Measurements from ENCODE around the gene RCBTB2.

Gene RCBTB2

DNA sequence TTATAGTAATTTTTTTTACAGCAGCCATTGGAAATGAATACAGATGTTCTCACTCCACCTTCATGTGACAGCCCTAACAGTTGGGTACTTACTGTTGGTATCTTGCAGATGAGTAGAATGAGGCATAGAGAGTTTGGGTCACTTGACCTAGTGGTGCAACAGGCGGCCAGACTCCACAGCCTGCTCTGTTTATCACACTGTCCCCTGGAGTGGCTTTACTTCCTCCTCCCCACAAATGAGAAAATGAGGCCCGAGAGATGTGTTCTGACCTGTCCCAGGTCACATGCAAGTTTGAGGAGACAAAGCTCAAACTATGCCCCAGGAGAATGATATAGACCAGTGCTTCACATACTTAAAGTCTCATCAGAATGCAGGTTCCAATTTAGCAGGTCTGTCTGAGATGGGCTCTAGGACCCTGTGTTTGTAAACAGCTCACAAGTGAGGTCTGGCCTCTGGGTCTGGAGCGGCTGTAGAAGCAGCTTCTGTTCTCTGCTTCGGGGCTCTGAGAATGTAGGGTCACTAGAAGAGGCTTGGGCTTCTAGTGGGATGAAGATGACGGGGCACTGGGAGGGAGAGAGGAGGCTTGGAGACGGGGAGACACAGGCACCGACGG lies 37.4 kb upstream of the RCBTB2 start:
- H3K27me3 ChIP-seq (ENCODE audit: insufficient read depth, low read length, poor library complexity, severe bottlenecking): peaks cover 15% of the 10 kb centered on the region
- H3K9me3 ChIP-seq (ENCODE audit: insufficient read depth, low read depth, low read length): no peaks in the 10 kb centered on the region
- H3K4me1 ChIP-seq (ENCODE audit: insufficient read depth, low read length, poor library complexity, severe bottlenecking): peaks cover 41% of the 10 kb centered on the region
- TF ChIP-seq, protein P1, sequence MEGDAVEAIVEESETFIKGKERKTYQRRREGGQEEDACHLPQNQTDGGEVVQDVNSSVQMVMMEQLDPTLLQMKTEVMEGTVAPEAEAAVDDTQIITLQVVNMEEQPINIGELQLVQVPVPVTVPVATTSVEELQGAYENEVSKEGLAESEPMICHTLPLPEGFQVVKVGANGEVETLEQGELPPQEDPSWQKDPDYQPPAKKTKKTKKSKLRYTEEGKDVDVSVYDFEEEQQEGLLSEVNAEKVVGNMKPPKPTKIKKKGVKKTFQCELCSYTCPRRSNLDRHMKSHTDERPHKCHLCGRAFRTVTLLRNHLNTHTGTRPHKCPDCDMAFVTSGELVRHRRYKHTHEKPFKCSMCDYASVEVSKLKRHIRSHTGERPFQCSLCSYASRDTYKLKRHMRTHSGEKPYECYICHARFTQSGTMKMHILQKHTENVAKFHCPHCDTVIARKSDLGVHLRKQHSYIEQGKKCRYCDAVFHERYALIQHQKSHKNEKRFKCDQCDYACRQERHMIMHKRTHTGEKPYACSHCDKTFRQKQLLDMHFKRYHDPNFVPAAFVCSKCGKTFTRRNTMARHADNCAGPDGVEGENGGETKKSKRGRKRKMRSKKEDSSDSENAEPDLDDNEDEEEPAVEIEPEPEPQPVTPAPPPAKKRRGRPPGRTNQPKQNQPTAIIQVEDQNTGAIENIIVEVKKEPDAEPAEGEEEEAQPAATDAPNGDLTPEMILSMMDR (conservative IDR thresholded peaks at IDR 0.05; ENCODE audit: low read length): no peak
- TF ChIP-seq EZH2phosphoT487 (IDR thresholded peaks at IDR 0.05; ENCODE audit: borderline replicate concordance): no peak
- no peak overlapping the region for H2AFZ ChIP-seq (ENCODE audit: low read length)
- H3K4me3 ChIP-seq (ENCODE audit: low read length, poor library complexity, severe bottlenecking): no peak overlapping the region
- peak overlapping the region; percentile 76 for H3K4me2 ChIP-seq (ENCODE audit: low read depth, low read length, poor library complexity, severe bottlenecking)
- no peaks in the 10 kb centered on the region for H3F3A ChIP-seq (ENCODE audit: low read depth)
- no peaks in the 10 kb centered on the region for H3K36me3 ChIP-seq (ENCODE audit: insufficient read depth, low read length)
- no peaks in the 10 kb centered on the region for H3K79me2 ChIP-seq (ENCODE audit: insufficient read depth, low read length)
- H3K9ac ChIP-seq (ENCODE audit: low read depth, low read length, poor library complexity, severe bottlenecking): no peak overlapping the region
- H4K20me1 ChIP-seq (ENCODE audit: insufficient read depth, low read length, poor library complexity, severe bottlenecking): no peaks in the 10 kb centered on the region
- no peaks in the 10 kb centered on the region for H3K9me2 ChIP-seq (replicated peaks; ENCODE audit: low read depth, low read length)

DNA sequence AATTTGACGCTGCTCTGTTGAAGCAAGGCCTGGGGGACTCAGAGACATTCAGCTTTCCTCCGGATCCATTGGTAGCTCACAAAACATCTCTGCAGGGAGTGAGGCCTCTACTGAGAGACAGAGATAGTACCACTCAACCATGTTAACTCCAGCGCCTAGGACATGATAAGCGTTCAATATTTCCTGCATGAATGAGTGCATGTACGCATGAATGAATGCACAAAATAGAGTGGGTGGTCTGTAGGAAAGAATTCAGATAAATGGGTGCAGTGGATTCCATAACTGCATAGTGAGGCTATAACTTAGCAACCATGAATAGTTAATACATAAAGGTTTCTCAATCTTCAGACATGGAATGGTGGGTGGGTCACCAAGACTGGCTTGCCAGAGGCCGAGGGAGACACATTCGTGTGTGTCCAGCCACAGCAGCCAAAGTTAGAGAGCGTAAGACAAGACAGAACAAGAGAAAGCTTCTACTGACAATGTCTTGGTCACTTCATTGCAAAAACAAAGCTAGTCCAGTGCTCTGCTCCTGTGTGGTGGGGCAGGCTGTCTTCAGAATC lies 36.3 kb upstream of the RCBTB2 start:
- Histone ChIP-seq H3K79me2 (ENCODE audit: insufficient read depth, low read length) (no peaks in the 10 kb centered on the region), H3K4me1 (ENCODE audit: insufficient read depth, low read length, poor library complexity, severe bottlenecking) (peaks cover 47% of the 10 kb centered on the region), H4K20me1 (ENCODE audit: insufficient read depth, low read length, poor library complexity, severe bottlenecking) (no peaks in the 10 kb centered on the region), H3K9me2 (replicated peaks; ENCODE audit: low read depth, low read length) (no peaks in the 10 kb centered on the region), H2AFZ (ENCODE audit: low read length) (no peak overlapping the region), H3K36me3 (ENCODE audit: insufficient read depth, low read length) (no peaks in the 10 kb centered on the region), H3K9me3 (ENCODE audit: insufficient read depth, low read depth, low read length) (no peaks in the 10 kb centered on the region), H3F3A (ENCODE audit: low read depth) (no peaks in the 10 kb centered on the region), H3K4me2 (ENCODE audit: low read depth, low read length, poor library complexity, severe bottlenecking) (no peak overlapping the region), H3K4me3 (ENCODE audit: low read length, poor library complexity, severe bottlenecking) (no peak overlapping the region), H3K9ac (ENCODE audit: low read depth, low read length, poor library complexity, severe bottlenecking) (no peak overlapping the region), H3K27me3 (ENCODE audit: insufficient read depth, low read length, poor library complexity, severe bottlenecking) (peaks cover 24% of the 10 kb centered on the region)
- TF ChIP-seq, protein P1 (conservative IDR thresholded peaks at IDR 0.05; ENCODE audit: low read length): no peak
- TF ChIP-seq EZH2phosphoT487 (IDR thresholded peaks at IDR 0.05; ENCODE audit: borderline replicate concordance): no peak

DNA sequence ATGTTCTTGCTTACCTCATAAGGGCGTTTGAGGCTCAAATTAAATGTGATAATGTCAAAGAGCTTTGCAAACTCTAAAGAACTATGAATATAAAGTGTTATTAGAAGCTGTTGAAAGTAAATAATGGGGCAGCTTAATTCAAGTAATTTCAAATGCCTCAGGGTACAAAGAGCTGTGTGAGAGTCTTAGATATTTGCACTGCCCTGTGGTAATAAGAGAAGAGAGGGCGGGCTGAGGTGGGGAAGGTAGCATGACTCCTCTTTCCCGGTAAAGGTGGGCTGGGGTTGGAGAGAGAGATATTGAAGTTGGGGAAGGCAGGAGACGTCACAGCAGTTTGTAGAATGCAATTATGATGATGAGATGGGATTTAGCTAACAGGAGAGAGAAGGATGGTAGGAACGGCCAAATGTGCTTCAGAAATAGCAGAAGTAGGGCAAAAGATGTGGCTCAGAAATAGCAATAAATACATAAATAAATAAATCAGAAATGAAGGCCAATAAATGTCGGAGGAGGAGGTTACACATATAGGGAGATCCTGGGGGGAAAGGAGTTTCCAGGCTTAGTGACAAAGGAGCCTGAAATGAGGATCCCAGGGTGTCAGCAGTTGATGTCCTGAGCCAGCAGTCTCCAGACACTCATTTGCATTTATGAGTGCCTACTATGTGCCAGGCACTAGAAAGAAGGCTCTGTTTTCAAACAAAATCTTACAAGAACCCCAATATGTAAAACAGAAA lies 35.7 kb upstream of the RCBTB2 start:
- no peaks in the 10 kb centered on the region for H3K79me2 ChIP-seq (ENCODE audit: insufficient read depth, low read length)
- no peak overlapping the region for H3K4me3 ChIP-seq (ENCODE audit: low read length, poor library complexity, severe bottlenecking)
- no peak overlapping the region for H3K9ac ChIP-seq (ENCODE audit: low read depth, low read length, poor library complexity, severe bottlenecking)
- no peaks in the 10 kb centered on the region for H3K9me2 ChIP-seq (replicated peaks; ENCODE audit: low read depth, low read length)
- H3F3A ChIP-seq (ENCODE audit: low read depth): no peaks in the 10 kb centered on the region
- no peak overlapping the region for H3K4me2 ChIP-seq (ENCODE audit: low read depth, low read length, poor library complexity, severe bottlenecking)
- peaks cover 47% of the 10 kb centered on the region for H3K4me1 ChIP-seq (ENCODE audit: insufficient read depth, low read length, poor library complexity, severe bottlenecking)
- no peak for TF ChIP-seq EZH2phosphoT487 (IDR thresholded peaks at IDR 0.05; ENCODE audit: borderline replicate concordance)
- TF ChIP-seq, protein P1 (conservative IDR thresholded peaks at IDR 0.05; ENCODE audit: low read length): no peak
- peaks cover 31% of the 10 kb centered on the region for H3K27me3 ChIP-seq (ENCODE audit: insufficient read depth, low read length, poor library complexity, severe bottlenecking)
- H3K9me3 ChIP-seq (ENCODE audit: insufficient read depth, low read depth, low read length): no peaks in the 10 kb centered on the region
- no peaks in the 10 kb centered on the region for H4K20me1 ChIP-seq (ENCODE audit: insufficient read depth, low read length, poor library complexity, severe bottlenecking)
- no peaks in the 10 kb centered on the region for H3K36me3 ChIP-seq (ENCODE audit: insufficient read depth, low read length)
- no peak overlapping the region for H2AFZ ChIP-seq (ENCODE audit: low read length)

Measured in Loucy (cell line).